GM23338 (cell line): ENCODE measurements around the gene COPA. TPM values are rescaled to one million over a fixed set of nuclear protein-coding genes. Genes with fewer than 3 reads are reported as not detected.

Experiments
- ATAC-seq: fragments of 200-7000 bp; cut with Tn5 transposase; 3 replicates; pipeline ENCODE4 v1.9.1; 2020
- DNase-seq: peaks from one replicate; pipeline ENCODE4 v3.0.0-alpha.2; 2015; ENCODE audit warnings: low spot score
- H2AFZ ChIP-seq: fragments of 200-600 bp; sonication (generic); 2 replicates; pipeline ENCODE4 v1.8.0; 2016; ENCODE audit warnings: antibody characterized with exemption, mild to moderate bottlenecking, moderate library complexity
- H3F3A ChIP-seq: fragments of 200-600 bp; sonication (generic); replicated peaks from 2 replicates; pipeline ENCODE4 v1.8.0; 2017; ENCODE audit warnings: antibody characterized with exemption, mixed run types, low read depth
- H3K27ac ChIP-seq: fragments of 200-600 bp; sonication (generic); 2 replicates; pipeline ENCODE4 v1.6.1; 2016; ENCODE audit warnings: low read depth
- H3K27me3 ChIP-seq: fragments of 200-600 bp; sonication (generic); 2 replicates; pipeline ENCODE4 v1.8.0; 2016; ENCODE audit warnings: mild to moderate bottlenecking, mixed run types, moderate library complexity; ENCODE audit not compliant: insufficient read depth
- H3K36me3 ChIP-seq: fragments of 200-600 bp; sonication (generic); 2 replicates; pipeline ENCODE4 v1.8.0; 2016; ENCODE audit warnings: mild to moderate bottlenecking; ENCODE audit not compliant: insufficient read depth
- H3K4me1 ChIP-seq: fragments of 200-600 bp; sonication (generic); 2 replicates; pipeline ENCODE4 v1.8.0; 2016; ENCODE audit warnings: mild to moderate bottlenecking, moderate library complexity; ENCODE audit not compliant: insufficient read depth
- H3K4me2 ChIP-seq: fragments of 200-600 bp; sonication (generic); 2 replicates; pipeline ENCODE4 v1.7.1; 2017; ENCODE audit warnings: mixed run types
- H3K4me3 ChIP-seq: fragments of 200-600 bp; sonication (generic); 2 replicates; pipeline ENCODE4 v1.6.1; 2016; ENCODE audit warnings: mixed run types
- H3K79me2 ChIP-seq: fragments of 200-600 bp; sonication (generic); replicated peaks from 2 replicates; pipeline ENCODE4 v1.8.0; 2017; ENCODE audit warnings: mild to moderate bottlenecking; ENCODE audit not compliant: insufficient read depth
- H3K9me2 ChIP-seq: fragments of 200-600 bp; sonication (generic); 2 replicates; pipeline ENCODE4 v1.8.0; 2017; ENCODE audit not compliant: insufficient read depth
- H4K20me1 ChIP-seq: fragments of 200-600 bp; sonication (generic); replicated peaks from 2 replicates; pipeline ENCODE4 v1.8.0; 2017; ENCODE audit warnings: mild to moderate bottlenecking; ENCODE audit not compliant: insufficient read depth
- H3K27ac Mint-ChIP-seq: 2 replicates; pipeline ENCODE4 v1.8.0; 2020; ENCODE audit warnings: inconsistent platforms, mild to moderate bottlenecking, moderate library complexity, mixed read lengths
- H3K27me3 Mint-ChIP-seq: 3 replicates; pipeline ENCODE4 v1.8.0; 2022; ENCODE audit warnings: low read depth, mild to moderate bottlenecking, moderate library complexity, mixed read lengths, inconsistent platforms; ENCODE audit not compliant: insufficient read depth, poor library complexity
- H3K36me3 Mint-ChIP-seq: 3 replicates; pipeline ENCODE4 v1.8.0; 2021; ENCODE audit warnings: low read depth, mild to moderate bottlenecking, inconsistent platforms, moderate library complexity, mixed read lengths
- H3K4me1 Mint-ChIP-seq: 3 replicates; pipeline ENCODE4 v1.8.0; 2020; ENCODE audit warnings: mild to moderate bottlenecking, inconsistent platforms, mixed read lengths
- H3K4me3 Mint-ChIP-seq: 3 replicates; pipeline ENCODE4 v1.8.0; 2021; ENCODE audit warnings: moderate library complexity, mild to moderate bottlenecking, inconsistent platforms, mixed read lengths
- H3K9me3 Mint-ChIP-seq: 3 replicates; pipeline ENCODE4 v1.8.0; 2020; ENCODE audit warnings: moderate library complexity, mild to moderate bottlenecking, inconsistent platforms, mixed read lengths
- CREB1 ChIP-seq: fragments of 250-450 bp; sonication (Bioruptor Pico); IDR thresholded peaks from 2 replicates; pipeline ENCODE4 v1.5.0; 2020; ENCODE audit warnings: low read depth, mild to moderate bottlenecking, moderate library complexity
- CTCF ChIP-seq, 2 experiments: fragments of 200-600 bp in 1 of 2; sonication (generic) in 1 of 2; conservative IDR thresholded peaks; 2 replicates each; pipeline versions ENCODE4 v1.5.1 to v1.6.1; 2016 to 2017; ENCODE audit warnings: antibody characterized with exemption in 2 of 2, low read depth in 2 of 2, mild to moderate bottlenecking in 2 of 2, moderate library complexity in 1 of 2
- EZH2phosphoT487 ChIP-seq: fragments of 200-600 bp; sonication (generic); IDR thresholded peaks from one replicate; pipeline ENCODE4 v1.8.1; 2018; ENCODE audit warnings: antibody characterized with exemption; ENCODE audit not compliant: unreplicated experiment
- NANOG ChIP-seq: IDR thresholded peaks from 2 replicates; pipeline ENCODE4 v1.6.1; 2016; ENCODE audit warnings: antibody characterized with exemption, borderline replicate concordance
- POLR2AphosphoS5 ChIP-seq: IDR thresholded peaks from 2 replicates; pipeline ENCODE4 v1.6.1; 2016; ENCODE audit warnings: antibody characterized with exemption, low read depth
- REST ChIP-seq: IDR thresholded peaks from one replicate; pipeline ENCODE4 v1.6.1; 2018; ENCODE audit warnings: antibody characterized with exemption; ENCODE audit not compliant: unreplicated experiment
- STAT1 ChIP-seq: IDR thresholded peaks from one replicate; pipeline ENCODE4 v1.6.1; 2016; ENCODE audit warnings: antibody characterized with exemption; ENCODE audit not compliant: unreplicated experiment
- ZNF114 ChIP-seq: fragments of 250-450 bp; sonication (Bioruptor Pico); IDR thresholded peaks from 2 replicates; pipeline ENCODE4 v1.5.0; 2020; ENCODE audit warnings: mild to moderate bottlenecking, moderate library complexity
- ZNF462 ChIP-seq: fragments of 250-450 bp; sonication (Bioruptor Pico); IDR thresholded peaks from 2 replicates; pipeline ENCODE4 v1.5.0; 2020; ENCODE audit warnings: mild to moderate bottlenecking, moderate library complexity
- polyA plus RNA-seq: library from polyadenylated mRNA; unstranded; fragments of >200 nt; fragmentation: Nextera tagmentation; extraction: Ambion mirVana; gene quantifications from 2 replicates; pipeline ENCODE4 v1.2.1, GENCODE V29; 2016
- total RNA-seq: library from RNA; depleted of rRNA; stranded (reverse); fragments of >200 nt; shearing (Covaris generic); gene quantifications from 2 replicates; pipeline ENCODE4 v1.2.3, GENCODE V29; 2014

The COPA gene
- total and polyA plus RNA-seq, 2 experiments from 2014 or later = 58.2 to 87.1 TPM

DNA sequence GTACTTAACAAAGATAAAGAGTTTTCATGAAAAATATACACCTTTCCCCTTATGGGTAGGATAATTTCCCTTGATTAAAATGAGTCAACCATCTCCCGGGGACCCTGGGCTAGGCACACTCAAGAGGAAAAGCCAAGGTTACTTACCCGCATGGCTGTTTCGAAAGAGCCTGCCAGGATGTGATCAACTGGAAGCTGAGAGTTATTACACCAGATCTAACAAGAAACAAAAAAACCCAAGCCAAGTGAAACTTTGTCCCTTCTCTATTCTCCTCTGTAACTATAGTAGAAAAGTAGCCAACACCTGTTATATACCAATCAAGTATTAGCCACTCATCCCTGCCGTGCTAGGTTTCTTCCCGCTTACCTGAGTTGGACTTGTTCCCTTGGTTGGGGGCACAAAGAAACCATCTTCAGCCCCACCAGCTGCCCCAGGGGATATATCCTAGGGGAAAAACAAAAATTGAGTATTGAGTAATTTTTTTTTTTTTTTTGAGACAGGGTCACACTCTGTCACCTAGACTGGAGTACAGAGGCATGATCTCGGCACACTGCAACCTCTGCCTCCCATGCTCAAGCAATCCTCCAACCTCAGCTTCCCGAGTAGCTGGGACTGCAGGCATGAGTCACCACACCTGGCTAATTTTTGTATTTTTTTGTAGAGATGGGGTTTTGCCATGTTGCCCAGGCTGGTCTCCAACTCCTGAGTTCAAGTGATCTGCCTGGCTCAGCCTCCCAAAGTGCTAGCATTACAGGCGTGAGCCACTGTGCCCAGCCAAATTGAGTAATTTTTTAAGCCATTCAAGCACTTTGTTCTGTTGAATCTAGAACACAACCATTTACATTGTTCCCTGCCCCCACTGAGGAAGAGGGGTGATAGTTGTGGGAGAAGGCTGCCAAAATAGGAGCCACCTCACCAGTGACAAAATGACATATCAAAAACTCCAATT, 49.8 kb downstream of the COPA start:
- Histone ChIP-seq H3K27ac (no peak overlapping the region), H3F3A (peaks cover 19% of the 10 kb centered on the region), H3K36me3 (peaks cover 69% of the 10 kb centered on the region), H3K9me2 (no peaks in the 10 kb centered on the region), H3K4me2 (no peak overlapping the region), H2AFZ (no peak overlapping the region), H3K27me3 (no peaks in the 10 kb centered on the region), H4K20me1 (peaks cover 10% of the 10 kb centered on the region), H3K79me2 (no peaks in the 10 kb centered on the region), H3K4me1 (no peaks in the 10 kb centered on the region), H3K4me3 (no peak overlapping the region)
- Mint-ChIP-seq H3K4me3 (no peak overlapping the region), H3K4me1 (no peaks in the 10 kb centered on the region), H3K27me3 (peaks cover 5% of the 10 kb centered on the region), H3K36me3 (peaks cover 89% of the 10 kb centered on the region), H3K9me3 (no peaks in the 10 kb centered on the region), H3K27ac (no peak overlapping the region)
- no peak for TF ChIP-seq CTCF (conservative IDR thresholded peaks at IDR 0.05; ENCODE audit: low read depth in 2 of 2)
- no peak for TF ChIP-seq POLR2AphosphoS5
- no peak for TF ChIP-seq ZNF114 (CRISPR knock-in tag)
- no peak for TF ChIP-seq ZNF462 (CRISPR knock-in tag)
- TF ChIP-seq REST = no peak
- TF ChIP-seq NANOG = no peak
- TF ChIP-seq STAT1 = no peak
- TF ChIP-seq CREB1 (CRISPR knock-in tag) = no peak
- no peak for TF ChIP-seq EZH2phosphoT487
- DNase-seq = no peak
- ATAC-seq = no peak
